ENCODE results near the gene GAD1. TPM values are rescaled to one million over a fixed set of nuclear protein-coding genes. Genes with fewer than 3 reads are reported as not detected.

GAD1 gene
- total and polyA plus RNA-seq, 2 of the 8 experiments (the other 6 are each of a cell fraction or from before 2014, with no cell fraction given): 0.65 to 1.0 TPM

DNA sequence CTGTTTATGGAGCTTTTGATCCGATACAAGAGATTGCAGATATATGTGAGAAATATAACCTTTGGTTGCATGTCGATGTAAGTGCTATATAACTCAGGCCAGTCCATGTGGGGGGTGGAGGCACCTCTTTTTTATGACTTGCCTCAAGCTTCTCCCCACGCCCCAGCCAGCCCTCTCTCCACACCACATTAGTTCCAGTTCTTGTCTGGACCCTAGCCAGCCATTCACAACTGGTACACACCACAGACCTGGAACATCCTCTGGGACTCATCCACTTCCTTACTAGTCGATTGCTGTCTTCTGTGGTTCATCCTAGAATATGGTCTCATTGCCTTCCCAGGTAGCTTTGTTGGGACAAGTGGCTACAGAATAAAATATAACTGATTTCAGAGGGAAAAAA lies 31.0 kb downstream of the GAD1 start:
- ChIA-PET POLR2A (ENCODE audit: partially characterized antibody) (no interaction called here), CTCF (ENCODE audit: partially characterized antibody) (interaction anchor here (0.7 to 9.4 kb wide), 3 partner anchors 25 to 438 kb away, joined by 3 to 94 read pairs (median 3); no protein-coding TSS in a partner anchor)
- no peak for FAIRE-seq
- H3K9me3 ChIP-seq (ENCODE audit: insufficient read depth in 2 of 2, low read depth in 1 of 2, low read length in 1 of 2): no peaks in the 10 kb centered on the region
- no peak overlapping the region for H2BK15ac ChIP-seq (ENCODE audit: low read length)
- no peaks in the 10 kb centered on the region; a peak in 1 of 8 replicates for H3K36me3 ChIP-seq (ENCODE audit: control insufficient read depth in 2 of 4, insufficient read depth in 4 of 4, low read length in 3 of 4)
- TF ChIP-seq CHD2 (IDR thresholded peaks at IDR 0.05; ENCODE audit: low read length) (no peak), CREB1 (IDR thresholded peaks at IDR 0.05) (no peak), SP4 (IDR thresholded peaks at IDR 0.05; ENCODE audit: low read length) (no peak), NANOG (IDR thresholded peaks at IDR 0.05; ENCODE audit: insufficient read depth, low read depth, low read length, poor library complexity, severe bottlenecking) (no peak)
- TF ChIP-seq, protein P1, sequence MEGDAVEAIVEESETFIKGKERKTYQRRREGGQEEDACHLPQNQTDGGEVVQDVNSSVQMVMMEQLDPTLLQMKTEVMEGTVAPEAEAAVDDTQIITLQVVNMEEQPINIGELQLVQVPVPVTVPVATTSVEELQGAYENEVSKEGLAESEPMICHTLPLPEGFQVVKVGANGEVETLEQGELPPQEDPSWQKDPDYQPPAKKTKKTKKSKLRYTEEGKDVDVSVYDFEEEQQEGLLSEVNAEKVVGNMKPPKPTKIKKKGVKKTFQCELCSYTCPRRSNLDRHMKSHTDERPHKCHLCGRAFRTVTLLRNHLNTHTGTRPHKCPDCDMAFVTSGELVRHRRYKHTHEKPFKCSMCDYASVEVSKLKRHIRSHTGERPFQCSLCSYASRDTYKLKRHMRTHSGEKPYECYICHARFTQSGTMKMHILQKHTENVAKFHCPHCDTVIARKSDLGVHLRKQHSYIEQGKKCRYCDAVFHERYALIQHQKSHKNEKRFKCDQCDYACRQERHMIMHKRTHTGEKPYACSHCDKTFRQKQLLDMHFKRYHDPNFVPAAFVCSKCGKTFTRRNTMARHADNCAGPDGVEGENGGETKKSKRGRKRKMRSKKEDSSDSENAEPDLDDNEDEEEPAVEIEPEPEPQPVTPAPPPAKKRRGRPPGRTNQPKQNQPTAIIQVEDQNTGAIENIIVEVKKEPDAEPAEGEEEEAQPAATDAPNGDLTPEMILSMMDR (IDR thresholded peaks at IDR 0.05; ENCODE audit: control extremely low read depth in 1 of 3, insufficient read depth in 1 of 3, low read depth in 1 of 3, low read length in 3 of 3): no peak
- peaks cover 0 to 2% (median 0%) of the 10 kb centered on the region in 4 experiments; a peak in 1 of 7 replicates for H3K27me3 ChIP-seq (replicated peaks in 1 of 4; ENCODE audit: control insufficient read depth in 3 of 4, extremely low read depth in 1 of 4, insufficient read depth in 3 of 4, low read length in 3 of 4)
- H3K4me3 ChIP-seq (ENCODE audit: extremely low read depth in 1 of 4, insufficient read depth in 2 of 4, low read depth in 3 of 4, low read length in 4 of 4): no peak overlapping the region
- H3K23ac ChIP-seq (ENCODE audit: insufficient read length): no peak overlapping the region
- no peak overlapping the region for H3K56ac ChIP-seq (replicated peaks; ENCODE audit: insufficient read length, low read depth, low read length)
- no peaks in the 10 kb centered on the region for H3K79me2 ChIP-seq (ENCODE audit: control insufficient read depth in 1 of 2, insufficient read depth in 2 of 2, low read length in 2 of 2)
- H2BK20ac ChIP-seq (ENCODE audit: low read length): no peak overlapping the region
- H2BK12ac ChIP-seq (ENCODE audit: low read depth, low read length): no peak overlapping the region
- no peaks in the 10 kb centered on the region for H3K79me1 ChIP-seq (ENCODE audit: low read depth, low read length)
- no peak overlapping the region for H4K8ac ChIP-seq (ENCODE audit: extremely low read depth, insufficient read depth, low read length)
- H2BK120ac ChIP-seq (replicated peaks; ENCODE audit: low read depth, low read length): no peak overlapping the region
- H4K20me1 ChIP-seq (replicated peaks in 1 of 2; ENCODE audit: control insufficient read depth in 1 of 2, insufficient read depth in 2 of 2, low read length in 2 of 2): no peaks in the 10 kb centered on the region
- no peak overlapping the region for H2AK5ac ChIP-seq (ENCODE audit: low read depth, low read length)
- no peak overlapping the region for H4K91ac ChIP-seq (replicated peaks; ENCODE audit: insufficient read length, low read length)
- no peaks in the 10 kb centered on the region for H3K23me2 ChIP-seq (ENCODE audit: low read depth, low read length)
- no peak overlapping the region for H3K14ac ChIP-seq (ENCODE audit: insufficient read length)
- no peak overlapping the region for H2BK5ac ChIP-seq (ENCODE audit: low read depth, low read length)
- DNase-seq (ENCODE audit: low read depth in 1 of 2, low spot score in 2 of 2): no peak
- H2AFZ ChIP-seq (ENCODE audit: low read length): no peak overlapping the region
- no peak overlapping the region for H3K27ac ChIP-seq (ENCODE audit: low read depth, low read length)
- H3K4ac ChIP-seq (replicated peaks; ENCODE audit: insufficient read length, low read depth, low read length): no peak overlapping the region
- H3K18ac ChIP-seq (ENCODE audit: extremely low read depth, low read length): no peak overlapping the region
- no peaks in the 10 kb centered on the region for H3K4me1 ChIP-seq (replicated peaks in 1 of 4; ENCODE audit: control insufficient read depth in 3 of 4, insufficient read depth in 4 of 4, low read length in 3 of 4)
- H3K4me2 ChIP-seq (ENCODE audit: insufficient read depth in 1 of 2, low read depth in 2 of 2, low read length in 2 of 2): no peak overlapping the region
- WGBS, 2 experiments (ENCODE audit: extremely low coverage in 1 of 2, insufficient coverage in 1 of 2, insufficient read length in 1 of 2, insufficient replicate concordance in 2 of 2, low coverage in 1 of 2, low lambda C conversion rate in 2 of 2, missing lambda C conversion rate in 1 of 2): 85% methylated on average over 4 of the region's 4 CpGs; no CpG with 5 or more reads in 1 of the 2 experiments
- H3K9ac ChIP-seq (replicated peaks in 1 of 4; ENCODE audit: extremely low read depth in 1 of 4, low read depth in 3 of 4, low read length in 3 of 4): no peak overlapping the region
- H4K5ac ChIP-seq (ENCODE audit: insufficient read length, low read depth, low read length): no peak overlapping the region
